IPS-20b (cell line): ENCODE measurements around the gene ARL2.
A peak's percentile ranks its signal among the peaks of the same experiment; 100 is the strongest.

Experiments
- H3K27ac ChIP-seq: one replicate; pipeline ENCODE4 v1.5.1; 2013; ENCODE audit warnings: low read length
- H3K27me3 ChIP-seq: 2 replicates; pipeline ENCODE4 v1.6.1; 2013; ENCODE audit warnings: mild to moderate bottlenecking, low read length, inconsistent platforms; ENCODE audit not compliant: insufficient read depth
- H3K36me3 ChIP-seq: 2 replicates; pipeline ENCODE4 v1.6.1; 2013; ENCODE audit warnings: low read depth, mild to moderate bottlenecking, inconsistent platforms, low read length, moderate library complexity; ENCODE audit not compliant: insufficient read depth
- H3K4me1 ChIP-seq: 2 replicates; pipeline ENCODE4 v1.6.1; 2013; ENCODE audit warnings: mild to moderate bottlenecking, control low read depth, inconsistent platforms, low read length, moderate library complexity; ENCODE audit not compliant: insufficient read depth
- H3K4me3 ChIP-seq: 2 replicates; pipeline ENCODE4 v1.5.1; 2013; ENCODE audit warnings: mild to moderate bottlenecking, low read length, inconsistent platforms
- H3K9ac ChIP-seq: 2 replicates; pipeline ENCODE4 v1.6.1; 2013; ENCODE audit warnings: low read depth, mild to moderate bottlenecking, inconsistent platforms, low read length, moderate library complexity
- H3K9me3 ChIP-seq: 2 replicates; pipeline ENCODE4 v1.6.1; 2013; ENCODE audit warnings: mild to moderate bottlenecking, low read depth, low read length, inconsistent platforms; ENCODE audit not compliant: insufficient read depth

The ARL2 gene

GRCh38 chr11:65065851-65066250 lies 51.9 kb downstream of the ARL2 start:
- Histone ChIP-seq H3K4me3 (no peak overlapping the region), H3K27me3 (no peaks in the 10 kb centered on the region), H3K4me1 (peaks cover 4% of the 10 kb centered on the region; the same call in 1 of the 2 replicates), H3K27ac (peak overlapping the region; percentile 48), H3K36me3 (no peaks in the 10 kb centered on the region), H3K9me3 (no peaks in the 10 kb centered on the region), H3K9ac (peak overlapping the region; percentile 60; the same call in 1 of the 2 replicates)

- H3K36me3 ChIP-seq = no peaks in the 10 kb centered on the region
- peaks cover 4% of the 10 kb centered on the region; the same call in 1 of the 2 replicates for H3K4me1 ChIP-seq
- H3K4me3 ChIP-seq = peak overlapping the region; percentile 34; the same call in 1 of the 2 replicates
- no peaks in the 10 kb centered on the region for H3K9me3 ChIP-seq
- H3K27ac ChIP-seq = peak overlapping the region; percentile 48
- peak overlapping the region; percentile 60; the same call in 1 of the 2 replicates for H3K9ac ChIP-seq
- no peaks in the 10 kb centered on the region for H3K27me3 ChIP-seq
Measured at GRCh38 chr11:65066315-65066714, 52.4 kb downstream of the ARL2 start.

GRCh38 chr11:65066805-65067291 lies 52.9 kb downstream of the ARL2 start:
- no peaks in the 10 kb centered on the region for H3K36me3 ChIP-seq
- H3K9me3 ChIP-seq = no peaks in the 10 kb centered on the region
- H3K27ac ChIP-seq = peak overlapping the region; percentile 41
- H3K4me1 ChIP-seq = peaks cover 4% of the 10 kb centered on the region; the same call in 1 of the 2 replicates
- peak overlapping the region; percentile 34; the same call in 1 of the 2 replicates for H3K4me3 ChIP-seq
- H3K27me3 ChIP-seq = no peaks in the 10 kb centered on the region
- H3K9ac ChIP-seq = peak overlapping the region; percentile 60; the same call in 1 of the 2 replicates

- Histone ChIP-seq H3K9ac (peak overlapping the region; percentile 6; the same call in 1 of the 2 replicates), H3K27ac (no peak overlapping the region), H3K4me3 (no peak overlapping the region), H3K36me3 (no peaks in the 10 kb centered on the region), H3K27me3 (no peaks in the 10 kb centered on the region), H3K9me3 (no peaks in the 10 kb centered on the region), H3K4me1 (peaks cover 4% of the 10 kb centered on the region; the same call in 1 of the 2 replicates)
Measured at GRCh38 chr11:65067446-65067845, 53.5 kb downstream of the ARL2 start.

GRCh38 chr11:65069217-65069616 lies 55.3 kb downstream of the ARL2 start:
- Histone ChIP-seq H3K36me3 (no peaks in the 10 kb centered on the region), H3K4me3 (no peak overlapping the region), H3K4me1 (peaks cover 4% of the 10 kb centered on the region; the same call in 1 of the 2 replicates), H3K27me3 (no peaks in the 10 kb centered on the region), H3K27ac (no peak overlapping the region), H3K9me3 (no peaks in the 10 kb centered on the region), H3K9ac (no peak overlapping the region)
